H1 (cell line): ENCODE results near the gene HIGD1B. TPM values are rescaled to one million over a fixed set of nuclear protein-coding genes. Genes with fewer than 3 reads are reported as not detected.

Experiments
- CTCF ChIA-PET: fragments of 300-600 bp; sonication (Branson Sonifier 250); formaldehyde crosslinking; loops from one replicate; lab custom pipeline; 2021; ENCODE audit not compliant: partially characterized antibody; lab: Charles Lee
- POLR2A ChIA-PET: fragments of 300-600 bp; sonication (Branson Sonifier 250); formaldehyde crosslinking; loops from one replicate; lab custom pipeline; 2021; ENCODE audit warnings: inconsistent platforms; ENCODE audit not compliant: partially characterized antibody; lab: Charles Lee
- DNase-seq, 2 experiments: peaks; one replicate each; pipeline versions ENCODE4 v3.0.0 to v3.0.0-alpha.2; 2010 to 2022; ENCODE audit warnings: low spot score in 2 of 2, low read depth in 1 of 2, mixed read lengths in 1 of 2
- FAIRE-seq: peaks from 2 replicates; lab custom pipeline; 2011; peaks lifted over from hg19 to GRCh38; lab: Jason Lieb, UNC
- H2AFZ ChIP-seq: 2 replicates; pipeline ENCODE4 v1.8.1; 2012; ENCODE audit warnings: low read length, inconsistent platforms
- H2AK5ac ChIP-seq: 2 replicates; pipeline ENCODE4 v1.6.1; 2013; ENCODE audit warnings: low read depth, low read length
- H2BK120ac ChIP-seq: replicated peaks from 2 replicates; pipeline ENCODE3; 2013; ENCODE audit warnings: low read depth, low read length, inconsistent platforms
- H2BK12ac ChIP-seq: 2 replicates; pipeline ENCODE4 v1.6.1; 2013; ENCODE audit warnings: low read depth, low read length
- H2BK15ac ChIP-seq: 2 replicates; pipeline ENCODE4 v1.6.1; 2013; ENCODE audit warnings: low read length
- H2BK20ac ChIP-seq: 2 replicates; pipeline ENCODE4 v1.6.1; 2013; ENCODE audit warnings: low read length
- H2BK5ac ChIP-seq: 2 replicates; pipeline ENCODE4 v1.6.1; 2013; ENCODE audit warnings: low read depth, low read length
- H3K14ac ChIP-seq: 2 replicates; pipeline ENCODE4 v1.6.1; 2013; ENCODE audit warnings: inconsistent platforms; ENCODE audit not compliant: insufficient read length
- H3K18ac ChIP-seq: 2 replicates; pipeline ENCODE4 v1.6.1; 2013; ENCODE audit warnings: low read length; ENCODE audit errors: extremely low read depth
- H3K23ac ChIP-seq: 2 replicates; pipeline ENCODE4 v1.6.1; 2013; ENCODE audit warnings: inconsistent platforms; ENCODE audit not compliant: insufficient read length
- H3K23me2 ChIP-seq: 2 replicates; pipeline ENCODE4 v1.6.1; 2013; ENCODE audit warnings: low read depth, low read length
- H3K27ac ChIP-seq: 2 replicates; pipeline ENCODE4 v1.6.1; 2011; ENCODE audit warnings: low read depth, low read length, inconsistent platforms
- H3K27me3 ChIP-seq, 4 experiments: replicated peaks in 1 of 4; 1 replicate in 1 of 4; 2 replicates in 3 of 4; pipeline versions ENCODE4 v1.6.1 to v1.8.1; 2011 to 2013; ENCODE audit warnings: low read length in 3 of 4, mild to moderate bottlenecking in 3 of 4, inconsistent platforms in 2 of 4, mixed read lengths in 2 of 4, moderate library complexity in 1 of 4; ENCODE audit not compliant: control insufficient read depth in 3 of 4, insufficient read depth in 3 of 4; ENCODE audit errors: extremely low read depth in 1 of 4
- H3K36me3 ChIP-seq, 4 experiments: 2 replicates each; pipeline versions ENCODE4 v1.6.1 to v1.8.1; 2011 to 2013; ENCODE audit warnings: mild to moderate bottlenecking in 4 of 4, low read length in 3 of 4, moderate library complexity in 2 of 4, control low read depth in 1 of 4, inconsistent platforms in 1 of 4; ENCODE audit not compliant: insufficient read depth in 4 of 4, control insufficient read depth in 2 of 4
- H3K4ac ChIP-seq: replicated peaks from 2 replicates; pipeline ENCODE3; 2013; ENCODE audit warnings: low read length, low read depth, mixed read lengths, inconsistent platforms; ENCODE audit not compliant: insufficient read length
- H3K4me1 ChIP-seq, 4 experiments: replicated peaks in 1 of 4; 1 replicate in 1 of 4; 2 replicates in 3 of 4; pipeline versions ENCODE4 v1.6.1 to v1.8.1; 2011 to 2013; ENCODE audit warnings: low read length in 3 of 4, inconsistent platforms in 2 of 4, mixed read lengths in 1 of 4; ENCODE audit not compliant: insufficient read depth in 4 of 4, control insufficient read depth in 3 of 4
- H3K4me2 ChIP-seq, 2 experiments: 2 replicates each; pipeline versions ENCODE4 v1.6.1 to v1.8.1; 2011 to 2013; ENCODE audit warnings: low read depth in 2 of 2, low read length in 2 of 2, control low read depth in 1 of 2, inconsistent platforms in 1 of 2, mild to moderate bottlenecking in 1 of 2; ENCODE audit not compliant: insufficient read depth in 1 of 2
- H3K4me3 ChIP-seq, 4 experiments: fragments of 200-600, 300-600 bp in 1 of 4; sonication (generic), shearing (Covaris generic), sonication (Bioruptor Twin) in 1 of 4; 2 replicates each; pipeline versions ENCODE4 v1.5.1 to v1.8.1; 2011 to 2016; ENCODE audit warnings: low read length in 4 of 4, low read depth in 3 of 4, control low read depth in 2 of 4, inconsistent platforms in 2 of 4, mild to moderate bottlenecking in 2 of 4, mixed read lengths in 1 of 4, moderate library complexity in 1 of 4; ENCODE audit not compliant: insufficient read depth in 2 of 4; ENCODE audit errors: extremely low read depth in 1 of 4
- H3K56ac ChIP-seq: replicated peaks from 2 replicates; pipeline ENCODE3; 2013; ENCODE audit warnings: low read depth, mild to moderate bottlenecking, mixed read lengths, low read length, inconsistent platforms; ENCODE audit not compliant: insufficient read length
- H3K79me1 ChIP-seq: 2 replicates; pipeline ENCODE4 v1.6.1; 2013; ENCODE audit warnings: low read depth, low read length, control low read depth
- H3K79me2 ChIP-seq, 2 experiments: 2 replicates each; pipeline versions ENCODE4 v1.6.1 to v1.8.1; 2012 to 2013; ENCODE audit warnings: low read length in 2 of 2, mild to moderate bottlenecking in 2 of 2, inconsistent platforms in 1 of 2; ENCODE audit not compliant: insufficient read depth in 2 of 2, control insufficient read depth in 1 of 2
- H3K9ac ChIP-seq, 4 experiments: replicated peaks in 1 of 4; 1 replicate in 1 of 4; 2 replicates in 3 of 4; pipeline versions ENCODE4 v1.6.1 to v1.8.1; 2011 to 2013; ENCODE audit warnings: low read depth in 3 of 4, low read length in 3 of 4, control low read depth in 2 of 4, mild to moderate bottlenecking in 2 of 4, moderate library complexity in 2 of 4, inconsistent platforms in 1 of 4; ENCODE audit errors: extremely low read depth in 1 of 4
- H3K9me3 ChIP-seq, 2 experiments: 2 replicates each; pipeline versions ENCODE4 v1.6.1 to v1.8.1; 2012 to 2013; ENCODE audit warnings: mild to moderate bottlenecking in 2 of 2, moderate library complexity in 2 of 2, control low read depth in 1 of 2, inconsistent platforms in 1 of 2, low read depth in 1 of 2, low read length in 1 of 2, mixed read lengths in 1 of 2; ENCODE audit not compliant: insufficient read depth in 2 of 2
- H4K20me1 ChIP-seq, 2 experiments: replicated peaks in 1 of 2; 2 replicates each; pipeline versions ENCODE3 to v1.8.1; 2011 to 2013; ENCODE audit warnings: inconsistent platforms in 2 of 2, low read length in 2 of 2, mild to moderate bottlenecking in 1 of 2; ENCODE audit not compliant: insufficient read depth in 2 of 2, control insufficient read depth in 1 of 2
- H4K5ac ChIP-seq: 2 replicates; pipeline ENCODE4 v1.6.1; 2013; ENCODE audit warnings: low read length, low read depth, mixed read lengths, inconsistent platforms; ENCODE audit not compliant: insufficient read length
- H4K8ac ChIP-seq: 2 replicates; pipeline ENCODE4 v1.8.0; 2013; ENCODE audit warnings: mild to moderate bottlenecking, moderate library complexity, low read length, inconsistent platforms; ENCODE audit not compliant: insufficient read depth; ENCODE audit errors: extremely low read depth
- H4K91ac ChIP-seq: replicated peaks from 2 replicates; pipeline ENCODE3; 2013; ENCODE audit warnings: low read length, mixed read lengths, inconsistent platforms; ENCODE audit not compliant: insufficient read length
- CHD2 ChIP-seq: IDR thresholded peaks from 2 replicates; pipeline ENCODE4 v1.6.1; 2012; ENCODE audit warnings: low read length, improper control_type of control experiment
- FOSL1 ChIP-seq: IDR thresholded peaks from 2 replicates; pipeline ENCODE4 v1.6.1; 2011; ENCODE audit warnings: mild to moderate bottlenecking, low read depth, low read length, moderate library complexity; ENCODE audit not compliant: insufficient read depth
- GTF2F1 ChIP-seq: IDR thresholded peaks from 2 replicates; pipeline ENCODE4 v1.6.1; 2012; ENCODE audit warnings: low read depth, low read length, improper control_type of control experiment, borderline replicate concordance
- SAP30 ChIP-seq: fragments of 300-600 bp; sonication (generic); IDR thresholded peaks from 2 replicates; pipeline ENCODE4 v1.7.1; 2012; ENCODE audit warnings: low read length, moderate library complexity, mild to moderate bottlenecking, inconsistent platforms; ENCODE audit not compliant: insufficient read depth, insufficient replicate concordance
- SP2 ChIP-seq: IDR thresholded peaks from 2 replicates; pipeline ENCODE4 v1.6.1; 2012; ENCODE audit warnings: mild to moderate bottlenecking, low read length, inconsistent platforms
- SRF ChIP-seq: IDR thresholded peaks from 2 replicates; pipeline ENCODE4 v1.6.1; 2011; ENCODE audit warnings: mild to moderate bottlenecking, low read depth, low read length, moderate library complexity
- TAF7 ChIP-seq: optimal IDR thresholded peaks from 2 replicates; pipeline ENCODE3; 2011; ENCODE audit warnings: low read depth, mild to moderate bottlenecking, inconsistent platforms, low read length, moderate library complexity, borderline replicate concordance
- YY1 ChIP-seq: IDR thresholded peaks from 2 replicates; pipeline ENCODE4 v1.6.1; 2011; ENCODE audit warnings: low read depth, mild to moderate bottlenecking, low read length
- WGBS, 2 experiments: shearing (Covaris generic) in 1 of 2; methylation state at CpG; one replicate each; pipeline versions ENCODE4 v1.1.6 to v1.1.7; 2013 to 2015; ENCODE audit warnings: low lambda C conversion rate in 2 of 2, mixed read lengths in 2 of 2, inconsistent platforms in 1 of 2, low coverage in 1 of 2, missing lambda C conversion rate in 1 of 2; ENCODE audit not compliant: insufficient replicate concordance in 2 of 2, insufficient coverage in 1 of 2, insufficient read length in 1 of 2; ENCODE audit errors: extremely low coverage in 1 of 2, missing lambda C conversion rate in 1 of 2; 5-methylcytosine and 5-hydroxymethylcytosine counted together
- polyA plus RNA-seq, 7 experiments: library from polyadenylated mRNA; depleted of rRNA in 3 of 7; stranded (reverse) in 5 of 7; unstranded in 2 of 7; fragments of >200 nt in 5 of 7; fragments of 200-250 nt in 2 of 7; gene quantifications; 1 replicate in 5 of 7; 2 replicates in 1 of 7; 4 replicates in 1 of 7; pipeline versions ENCODE4 v1.2.1 to v1.2.3, GENCODE V29; 2011 to 2013; ENCODE audit warnings: missing spikeins in 2 of 7, mixed read lengths in 2 of 7
- total RNA-seq: library from RNA; stranded (reverse); fragmentation: NEBNext Ultra II Directional; extraction: Animal tissue kit (Norgen Biotek cat#: 25700); gene quantifications from 2 replicates; pipeline ENCODE4 v1.2.1, GENCODE V29; 2021

The HIGD1B gene
- total and polyA plus RNA-seq, 2 of the 8 experiments (the other 6 are each of a cell fraction or from before 2014, with no cell fraction given) = not detected

DNA sequence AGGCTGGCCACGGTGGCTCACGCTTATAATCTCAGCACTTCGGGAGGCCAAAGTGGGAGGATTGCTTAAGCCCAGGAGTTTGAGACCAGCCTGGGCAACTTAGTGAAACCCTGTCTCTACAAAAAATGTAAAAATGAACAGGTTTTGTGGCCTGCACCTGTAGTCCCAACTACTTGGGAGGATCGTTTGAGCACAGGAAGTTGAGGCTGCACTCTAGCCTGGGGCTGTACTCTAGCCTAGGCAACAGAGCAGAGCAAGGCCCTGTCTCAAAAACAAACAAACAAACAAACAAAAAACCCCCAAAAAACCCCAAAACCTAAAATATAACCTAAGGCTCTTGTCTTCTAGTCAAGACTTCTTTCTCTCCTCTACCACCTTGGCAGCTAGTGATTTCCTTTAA lies 7.4 kb upstream of the HIGD1B start:
- H3K79me1 ChIP-seq = no peaks in the 10 kb centered on the region
- H3K27ac ChIP-seq = no peak overlapping the region
- no peak overlapping the region for H2AK5ac ChIP-seq
- no peaks in the 10 kb centered on the region for H3K23me2 ChIP-seq
- WGBS, 2 experiments = 92% methylated on average over 4 of the region's 4 CpGs; no CpG with 5 or more reads in 1 of the 2 experiments
- H3K4me1 ChIP-seq = peaks cover 0 to 17% (median 10%) of the 10 kb centered on the region in 4 experiments; a peak in 6 of 7 replicates
- H3K9me3 ChIP-seq = no peaks in the 10 kb centered on the region
- no peak overlapping the region for H2BK5ac ChIP-seq
- H3K56ac ChIP-seq = no peak overlapping the region
- POLR2A ChIA-PET = interaction anchor here (1.0 to 1.3 kb wide), 4 partner anchors 9 to 58 kb away, joined by 3 to 8 read pairs (median 3); no protein-coding TSS in a partner anchor
- no peak for DNase-seq
- no peak overlapping the region for H4K91ac ChIP-seq
- H3K23ac ChIP-seq = no peak overlapping the region
- no peak for FAIRE-seq
- H3K4me3 ChIP-seq = no peak overlapping the region
- no peak overlapping the region for H3K4me2 ChIP-seq
- no peak overlapping the region for H2BK20ac ChIP-seq
- H3K18ac ChIP-seq = no peak overlapping the region
- no peak overlapping the region for H3K9ac ChIP-seq
- H2BK120ac ChIP-seq = no peak overlapping the region
- H2AFZ ChIP-seq = no peak overlapping the region
- H4K8ac ChIP-seq = no peak overlapping the region
- peak overlapping the region; percentile 72; the same call in 1 of the 2 replicates for H2BK15ac ChIP-seq
- no peaks in the 10 kb centered on the region for H3K27me3 ChIP-seq
- H4K20me1 ChIP-seq = no peaks in the 10 kb centered on the region
- H2BK12ac ChIP-seq = no peak overlapping the region
- CTCF ChIA-PET = interaction anchor here (1.1 to 12.4 kb wide), 3 partner anchors 8 to 61 kb away, joined by 5 to 142 read pairs (median 6); no protein-coding TSS in a partner anchor
- no peak overlapping the region for H3K14ac ChIP-seq
- H4K5ac ChIP-seq = no peak overlapping the region
- H3K79me2 ChIP-seq = no peaks in the 10 kb centered on the region
- no peaks in the 10 kb centered on the region for H3K36me3 ChIP-seq
- H3K4ac ChIP-seq = no peak overlapping the region
- TF ChIP-seq FOSL1 (no peak), YY1 (no peak), SAP30 (no peak), SRF (no peak), CHD2 (no peak), SP2 (no peak), TAF7 (no peak), GTF2F1 (no peak)
